Measurements from ENCODE around the gene POU2F1. TPM values are rescaled to one million over a fixed set of nuclear protein-coding genes. Genes with fewer than 3 reads are reported as not detected.
"Not testable (repeated sequence)": the region's sequence is repeated elsewhere in the genome, so short reads cannot be mapped to it uniquely, and the experiment has no call there.

Gene POU2F1
- total and polyA plus RNA-seq, 2 donors (not counting 3 experiments of a cell fraction or from before 2014, with no cell fraction given) = 6.0 to 12.9 TPM

GRCh38 chr1:167244244-167244643 is 23.6 kb downstream of the POU2F1 start:
- Histone ChIP-seq H3K9me1 (replicated peaks; ENCODE audit: control insufficient read depth, extremely low read depth, insufficient read depth, low read length) (no peaks in the 10 kb centered on the region), H3K9ac (replicated peaks; ENCODE audit: extremely low read depth, insufficient read depth, low read length) (no peak overlapping the region), H3K27me3 (ENCODE audit: control insufficient read depth in 2 of 2, insufficient read depth in 2 of 2, low read length in 2 of 2) (no peaks in the 10 kb centered on the region), H4K20me1 (replicated peaks; ENCODE audit: control insufficient read depth, extremely low read depth, insufficient read depth, low read length) (peaks cover 4% of the 10 kb centered on the region), H3K9me3 (replicated peaks; ENCODE audit: control insufficient read depth, insufficient read depth, low read length) (no peaks in the 10 kb centered on the region), H3K79me2 (ENCODE audit: control insufficient read depth, insufficient read depth, low read length) (peaks cover 10% of the 10 kb centered on the region), H3K36me3 (ENCODE audit: control insufficient read depth in 2 of 2, extremely low read depth in 1 of 2, insufficient read depth in 2 of 2, low read length in 2 of 2) (no peaks in the 10 kb centered on the region), H2AFZ (ENCODE audit: low read depth, low read length) (no peak overlapping the region), H3K4me1 (ENCODE audit: control insufficient read depth, extremely low read depth, insufficient read depth, low read length) (no peaks in the 10 kb centered on the region), H3K27ac (ENCODE audit: insufficient read depth, low read depth, low read length) (no peak overlapping the region), H3K4me3 (replicated peaks in 1 of 3; ENCODE audit: insufficient read depth in 1 of 3, low read depth in 1 of 3, low read length in 3 of 3) (no peak overlapping the region), H3K4me2 (ENCODE audit: insufficient read depth, low read length) (no peak overlapping the region)
- intact Hi-C loops (cut with micrococcal nuclease) = no loop called here
- DNase-seq (ENCODE audit: low read depth, low spot score) (no peak), FAIRE-seq (no peak)
- TF ChIP-seq EZH2 (IDR thresholded peaks at IDR 0.05; ENCODE audit: borderline replicate concordance, low read depth, low read length, severe bottlenecking) = no peak
- TF ChIP-seq GATA2 (IDR thresholded peaks at IDR 0.05; ENCODE audit: insufficient read depth, insufficient read length, low read depth, low read length) = no peak
- TF ChIP-seq FOS (IDR thresholded peaks at IDR 0.05; ENCODE audit: borderline replicate concordance, insufficient read depth, low read length) = no peak
- TF ChIP-seq JUN (IDR thresholded peaks at IDR 0.05; ENCODE audit: borderline replicate concordance, insufficient read depth, insufficient read length, low read depth) = no peak
- no peak for TF ChIP-seq CTCF (IDR thresholded peaks at IDR 0.05; ENCODE audit: extremely low read depth in 1 of 2, insufficient read depth in 1 of 2, low read depth in 1 of 2, low read length in 2 of 2)
- no peak for TF ChIP-seq MAX (IDR thresholded peaks at IDR 0.05; ENCODE audit: insufficient read depth, insufficient read length)
- TF ChIP-seq MYC (IDR thresholded peaks at IDR 0.05; ENCODE audit: low read depth, low read length) = no peak
- TF ChIP-seq POLR2AphosphoS5 (IDR thresholded peaks at IDR 0.05; ENCODE audit: insufficient read depth, low read depth, low read length) = no peak
- TF ChIP-seq POLR2A (IDR thresholded peaks at IDR 0.05; ENCODE audit: low read depth, low read length) = no peak
- BruUV-seq (replicated peaks) = no TSS peak
- POLR2A ChIA-PET = no interaction called here
- dilution Hi-C loops (cut with MboI; ENCODE audit: extremely low pct_ligation_motif_present, low sequenced_read_pairs) = no loop called here
- CTCF ChIA-PET = interaction anchor here (1.1 kb wide), 1 partner anchor 24 kb away, joined by 4 read pairs; no protein-coding TSS in a partner anchor

- POLR2A ChIA-PET; H3K9ac ChIP-seq (replicated peaks; ENCODE audit: extremely low read depth, insufficient read depth, low read length); H3K27ac ChIP-seq (ENCODE audit: insufficient read depth, low read depth, low read length); H3K4me2 ChIP-seq (ENCODE audit: insufficient read depth, low read length); H3K36me3 ChIP-seq (ENCODE audit: control insufficient read depth in 2 of 2, extremely low read depth in 1 of 2, insufficient read depth in 2 of 2, low read length in 2 of 2); FAIRE-seq; DNase-seq (ENCODE audit: low read depth, low spot score); H3K9me3 ChIP-seq (replicated peaks; ENCODE audit: control insufficient read depth, insufficient read depth, low read length); intact Hi-C loops (cut with micrococcal nuclease); H4K20me1 ChIP-seq (replicated peaks; ENCODE audit: control insufficient read depth, extremely low read depth, insufficient read depth, low read length); H3K27me3 ChIP-seq (ENCODE audit: control insufficient read depth in 2 of 2, insufficient read depth in 2 of 2, low read length in 2 of 2); H3K9me1 ChIP-seq (replicated peaks; ENCODE audit: control insufficient read depth, extremely low read depth, insufficient read depth, low read length); BruUV-seq (replicated peaks); H3K4me3 ChIP-seq (replicated peaks in 1 of 3; ENCODE audit: insufficient read depth in 1 of 3, low read depth in 1 of 3, low read length in 3 of 3); H3K79me2 ChIP-seq (ENCODE audit: control insufficient read depth, insufficient read depth, low read length); H2AFZ ChIP-seq (ENCODE audit: low read depth, low read length); H3K4me1 ChIP-seq (ENCODE audit: control insufficient read depth, extremely low read depth, insufficient read depth, low read length); dilution Hi-C loops (cut with MboI; ENCODE audit: extremely low pct_ligation_motif_present, low sequenced_read_pairs): not testable (repeated sequence)
- CTCF ChIA-PET = interaction anchor here (1.1 to 2.0 kb wide), 2 partner anchors 23 to 25 kb away, joined by 4 to 9 read pairs; partner anchors contain the start of gene POU2F1
Measured at GRCh38 chr1:167245168-167245567, 24.5 kb downstream of the POU2F1 start.
